Measurements from ENCODE around the gene COL15A1.

COL15A1 gene

GRCh38 chr9:99051851-99052250, 108.1 kb downstream of the COL15A1 start:
- H2AK5ac ChIP-seq (ENCODE audit: low read length), result no peak overlapping the region
- H3K36me3 ChIP-seq (ENCODE audit: control insufficient read depth, insufficient read depth, low read length), result no peaks in the 10 kb centered on the region
- H3K4me1 ChIP-seq (ENCODE audit: control insufficient read depth, low read depth, low read length), result no peaks in the 10 kb centered on the region
- no peak overlapping the region for H3K4me2 ChIP-seq (ENCODE audit: low read length)
- no peaks in the 10 kb centered on the region for H3K27me3 ChIP-seq (ENCODE audit: insufficient read depth, low read length, poor library complexity)
- no peak overlapping the region for H3K56ac ChIP-seq (ENCODE audit: low read length)
- DNase-seq, result no peak
- H3K23ac ChIP-seq (ENCODE audit: low read length), result no peak overlapping the region
- H2BK120ac ChIP-seq (ENCODE audit: low read depth, low read length), result no peak overlapping the region
- H3K79me2 ChIP-seq (ENCODE audit: control insufficient read depth, insufficient read depth, low read length), result no peaks in the 10 kb centered on the region
- no peak overlapping the region for H4K8ac ChIP-seq (ENCODE audit: low read depth, low read length)
- H2BK15ac ChIP-seq (replicated peaks; ENCODE audit: low read depth), result no peak overlapping the region
- no peak overlapping the region for H3K27ac ChIP-seq (ENCODE audit: low read depth, low read length)
- no peak overlapping the region for H3K4me3 ChIP-seq (ENCODE audit: low read length)
- no CpG with 5 or more reads among the region's 4 CpGs for WGBS (ENCODE audit: extremely low coverage, insufficient coverage, low lambda C conversion rate)
- no peaks in the 10 kb centered on the region for H3K79me1 ChIP-seq (ENCODE audit: low read length)
- H4K5ac ChIP-seq (ENCODE audit: low read length), result no peak overlapping the region
- H3K4ac ChIP-seq (ENCODE audit: low read depth, low read length), result no peak overlapping the region
- H3K9ac ChIP-seq (ENCODE audit: low read length), result no peak overlapping the region
- H2BK5ac ChIP-seq (ENCODE audit: low read length), result no peak overlapping the region
- no peak overlapping the region for H3K18ac ChIP-seq (ENCODE audit: low read length)

- H2BK5ac ChIP-seq (ENCODE audit: low read length), result no peak overlapping the region
- H3K4me1 ChIP-seq (ENCODE audit: control insufficient read depth, low read depth, low read length), result no peaks in the 10 kb centered on the region
- H4K8ac ChIP-seq (ENCODE audit: low read depth, low read length), result no peak overlapping the region
- H3K23ac ChIP-seq (ENCODE audit: low read length), result no peak overlapping the region
- no peak overlapping the region for H2BK120ac ChIP-seq (ENCODE audit: low read depth, low read length)
- no peaks in the 10 kb centered on the region for H3K27me3 ChIP-seq (ENCODE audit: insufficient read depth, low read length, poor library complexity)
- H3K4ac ChIP-seq (ENCODE audit: low read depth, low read length), result no peak overlapping the region
- no peak overlapping the region for H4K5ac ChIP-seq (ENCODE audit: low read length)
- H3K18ac ChIP-seq (ENCODE audit: low read length), result no peak overlapping the region
- H3K56ac ChIP-seq (ENCODE audit: low read length), result no peak overlapping the region
- H2AK5ac ChIP-seq (ENCODE audit: low read length), result no peak overlapping the region
- H3K79me2 ChIP-seq (ENCODE audit: control insufficient read depth, insufficient read depth, low read length), result no peaks in the 10 kb centered on the region
- H3K4me3 ChIP-seq (ENCODE audit: low read length), result no peak overlapping the region
- no peak overlapping the region for H3K9ac ChIP-seq (ENCODE audit: low read length)
- H3K79me1 ChIP-seq (ENCODE audit: low read length), result no peaks in the 10 kb centered on the region
- no peak overlapping the region for H3K4me2 ChIP-seq (ENCODE audit: low read length)
- no peak overlapping the region for H3K27ac ChIP-seq (ENCODE audit: low read depth, low read length)
- no peaks in the 10 kb centered on the region for H3K36me3 ChIP-seq (ENCODE audit: control insufficient read depth, insufficient read depth, low read length)
- DNase-seq, result no peak
- WGBS (ENCODE audit: extremely low coverage, insufficient coverage, low lambda C conversion rate), result no CpG with 5 or more reads among the region's 10 CpGs
- no peak overlapping the region for H2BK15ac ChIP-seq (replicated peaks; ENCODE audit: low read depth)
Observed at GRCh38 chr9:99052815-99053715, 109.4 kb downstream of the COL15A1 start.

DNA sequence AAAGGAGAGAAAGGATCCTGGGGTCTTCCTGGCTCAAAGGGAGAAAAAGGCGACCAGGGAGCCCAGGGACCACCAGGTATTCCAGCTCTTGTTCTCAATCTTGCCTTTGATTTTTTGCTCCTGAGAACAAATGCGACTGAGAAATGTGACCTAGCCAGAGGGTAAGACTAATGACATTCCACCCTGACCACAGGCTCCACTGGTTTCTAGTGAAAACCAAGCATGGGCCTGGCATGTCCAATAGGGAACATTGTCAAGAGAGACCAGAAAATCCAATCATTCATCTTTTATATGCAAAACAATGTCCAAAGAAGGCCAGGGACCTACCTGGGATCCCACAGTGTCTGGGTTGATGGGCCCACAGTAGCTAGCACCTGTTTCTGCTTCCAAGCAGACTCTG, 110.9 kb downstream of the COL15A1 start:
- Histone ChIP-seq H4K8ac (ENCODE audit: low read depth, low read length) (no peak overlapping the region), H2BK120ac (ENCODE audit: low read depth, low read length) (no peak overlapping the region), H3K4me2 (ENCODE audit: low read length) (no peak overlapping the region), H3K4me1 (ENCODE audit: control insufficient read depth, low read depth, low read length) (no peaks in the 10 kb centered on the region), H3K27me3 (ENCODE audit: insufficient read depth, low read length, poor library complexity) (no peaks in the 10 kb centered on the region), H3K4me3 (ENCODE audit: low read length) (no peak overlapping the region), H2AK5ac (ENCODE audit: low read length) (no peak overlapping the region), H3K4ac (ENCODE audit: low read depth, low read length) (no peak overlapping the region), H3K18ac (ENCODE audit: low read length) (no peak overlapping the region), H2BK5ac (ENCODE audit: low read length) (no peak overlapping the region), H3K79me2 (ENCODE audit: control insufficient read depth, insufficient read depth, low read length) (no peaks in the 10 kb centered on the region), H4K5ac (ENCODE audit: low read length) (no peak overlapping the region), H3K9ac (ENCODE audit: low read length) (no peak overlapping the region), H2BK15ac (replicated peaks; ENCODE audit: low read depth) (no peak overlapping the region), H3K79me1 (ENCODE audit: low read length) (no peaks in the 10 kb centered on the region), H3K27ac (ENCODE audit: low read depth, low read length) (no peak overlapping the region), H3K56ac (ENCODE audit: low read length) (no peak overlapping the region), H3K23ac (ENCODE audit: low read length) (no peak overlapping the region), H3K36me3 (ENCODE audit: control insufficient read depth, insufficient read depth, low read length) (no peaks in the 10 kb centered on the region)
- no CpG with 5 or more reads among the region's 2 CpGs for WGBS (ENCODE audit: extremely low coverage, insufficient coverage, low lambda C conversion rate)
- DNase-seq, result no peak

- H3K9ac ChIP-seq (ENCODE audit: low read length), result no peak overlapping the region
- no peaks in the 10 kb centered on the region for H3K79me1 ChIP-seq (ENCODE audit: low read length)
- no peak overlapping the region for H3K18ac ChIP-seq (ENCODE audit: low read length)
- no peak overlapping the region for H3K56ac ChIP-seq (ENCODE audit: low read length)
- H3K79me2 ChIP-seq (ENCODE audit: control insufficient read depth, insufficient read depth, low read length), result no peaks in the 10 kb centered on the region
- no peak for DNase-seq
- no peak overlapping the region for H3K4me3 ChIP-seq (ENCODE audit: low read length)
- H2BK120ac ChIP-seq (ENCODE audit: low read depth, low read length), result no peak overlapping the region
- no peak overlapping the region for H3K23ac ChIP-seq (ENCODE audit: low read length)
- no peak overlapping the region for H2BK15ac ChIP-seq (replicated peaks; ENCODE audit: low read depth)
- H3K4me1 ChIP-seq (ENCODE audit: control insufficient read depth, low read depth, low read length), result no peaks in the 10 kb centered on the region
- no peak overlapping the region for H3K4ac ChIP-seq (ENCODE audit: low read depth, low read length)
- no peak overlapping the region for H4K5ac ChIP-seq (ENCODE audit: low read length)
- no peaks in the 10 kb centered on the region for H3K36me3 ChIP-seq (ENCODE audit: control insufficient read depth, insufficient read depth, low read length)
- WGBS (ENCODE audit: extremely low coverage, insufficient coverage, low lambda C conversion rate), result no CpG with 5 or more reads among the region's 1 CpG
- no peak overlapping the region for H4K8ac ChIP-seq (ENCODE audit: low read depth, low read length)
- no peak overlapping the region for H2BK5ac ChIP-seq (ENCODE audit: low read length)
- no peak overlapping the region for H2AK5ac ChIP-seq (ENCODE audit: low read length)
- H3K27ac ChIP-seq (ENCODE audit: low read depth, low read length), result no peak overlapping the region
- no peaks in the 10 kb centered on the region for H3K27me3 ChIP-seq (ENCODE audit: insufficient read depth, low read length, poor library complexity)
- H3K4me2 ChIP-seq (ENCODE audit: low read length), result no peak overlapping the region
Observed at GRCh38 chr9:99055384-99055783, 111.7 kb downstream of the COL15A1 start.

- no peak overlapping the region for H2BK5ac ChIP-seq (ENCODE audit: low read length)
- H3K4me2 ChIP-seq (ENCODE audit: low read length), result no peak overlapping the region
- H3K4me3 ChIP-seq (ENCODE audit: low read length), result no peak overlapping the region
- H3K18ac ChIP-seq (ENCODE audit: low read length), result no peak overlapping the region
- H3K56ac ChIP-seq (ENCODE audit: low read length), result no peak overlapping the region
- H3K4me1 ChIP-seq (ENCODE audit: control insufficient read depth, low read depth, low read length), result no peaks in the 10 kb centered on the region
- H3K27me3 ChIP-seq (ENCODE audit: insufficient read depth, low read length, poor library complexity), result no peaks in the 10 kb centered on the region
- no CpG with 5 or more reads among the region's 6 CpGs for WGBS (ENCODE audit: extremely low coverage, insufficient coverage, low lambda C conversion rate)
- no peak overlapping the region for H3K9ac ChIP-seq (ENCODE audit: low read length)
- no peak overlapping the region for H3K27ac ChIP-seq (ENCODE audit: low read depth, low read length)
- no peak overlapping the region for H2BK120ac ChIP-seq (ENCODE audit: low read depth, low read length)
- H3K79me2 ChIP-seq (ENCODE audit: control insufficient read depth, insufficient read depth, low read length), result no peaks in the 10 kb centered on the region
- no peak for DNase-seq
- no peaks in the 10 kb centered on the region for H3K36me3 ChIP-seq (ENCODE audit: control insufficient read depth, insufficient read depth, low read length)
- no peak overlapping the region for H4K8ac ChIP-seq (ENCODE audit: low read depth, low read length)
- no peak overlapping the region for H3K23ac ChIP-seq (ENCODE audit: low read length)
- no peak overlapping the region for H2BK15ac ChIP-seq (replicated peaks; ENCODE audit: low read depth)
- no peaks in the 10 kb centered on the region for H3K79me1 ChIP-seq (ENCODE audit: low read length)
- H2AK5ac ChIP-seq (ENCODE audit: low read length), result no peak overlapping the region
- no peak overlapping the region for H3K4ac ChIP-seq (ENCODE audit: low read depth, low read length)
- no peak overlapping the region for H4K5ac ChIP-seq (ENCODE audit: low read length)
Observed at GRCh38 chr9:99056186-99056585, 112.5 kb downstream of the COL15A1 start.

Measured in mesendoderm (in vitro differentiated cells).